WERI-Rb-1 (cell line): ENCODE data around the gene LDB3.

Source experiments
- DNase-seq: peaks from one replicate; pipeline ENCODE4 v3.0.0-alpha.2; 2020
- H3K27ac ChIP-seq: fragments of 250-450 bp; sonication (Bioruptor Pico); 2 replicates; pipeline ENCODE4 v1.5.1; 2020; ENCODE audit warnings: mild to moderate bottlenecking, moderate library complexity
- H3K27me3 ChIP-seq: fragments of 250-450 bp; sonication (Bioruptor Pico); 2 replicates; pipeline ENCODE4 v1.5.1; 2021; ENCODE audit warnings: mild to moderate bottlenecking, low read depth, moderate library complexity; ENCODE audit not compliant: insufficient read depth, severe bottlenecking
- H3K36me3 ChIP-seq: fragments of 250-450 bp; sonication (Bioruptor Pico); 2 replicates; pipeline ENCODE4 v1.5.1; 2020; ENCODE audit warnings: mild to moderate bottlenecking, moderate library complexity
- H3K4me3 ChIP-seq: 2 replicates; pipeline ENCODE4 v1.5.1; 2011; ENCODE audit warnings: low read depth, mild to moderate bottlenecking, control low read depth, low read length
- H3K9me3 ChIP-seq: fragments of 250-450 bp; sonication (Bioruptor Pico); 2 replicates; pipeline ENCODE4 v1.5.1; 2021; ENCODE audit warnings: mild to moderate bottlenecking, moderate library complexity; ENCODE audit not compliant: severe bottlenecking
- TF ChIP-seq, protein P1 (sequence below): IDR thresholded peaks from 2 replicates; pipeline ENCODE4 v1.5.1; 2011; ENCODE audit warnings: low read depth, mild to moderate bottlenecking, control low read depth, inconsistent platforms, low read length

The LDB3 gene

GRCh38 chr10:86659721-86660453 is 8.4 kb upstream of the LDB3 start:
- no peaks in the 10 kb centered on the region for H3K36me3 ChIP-seq
- no peak overlapping the region for H3K27ac ChIP-seq
- TF ChIP-seq, protein P1, sequence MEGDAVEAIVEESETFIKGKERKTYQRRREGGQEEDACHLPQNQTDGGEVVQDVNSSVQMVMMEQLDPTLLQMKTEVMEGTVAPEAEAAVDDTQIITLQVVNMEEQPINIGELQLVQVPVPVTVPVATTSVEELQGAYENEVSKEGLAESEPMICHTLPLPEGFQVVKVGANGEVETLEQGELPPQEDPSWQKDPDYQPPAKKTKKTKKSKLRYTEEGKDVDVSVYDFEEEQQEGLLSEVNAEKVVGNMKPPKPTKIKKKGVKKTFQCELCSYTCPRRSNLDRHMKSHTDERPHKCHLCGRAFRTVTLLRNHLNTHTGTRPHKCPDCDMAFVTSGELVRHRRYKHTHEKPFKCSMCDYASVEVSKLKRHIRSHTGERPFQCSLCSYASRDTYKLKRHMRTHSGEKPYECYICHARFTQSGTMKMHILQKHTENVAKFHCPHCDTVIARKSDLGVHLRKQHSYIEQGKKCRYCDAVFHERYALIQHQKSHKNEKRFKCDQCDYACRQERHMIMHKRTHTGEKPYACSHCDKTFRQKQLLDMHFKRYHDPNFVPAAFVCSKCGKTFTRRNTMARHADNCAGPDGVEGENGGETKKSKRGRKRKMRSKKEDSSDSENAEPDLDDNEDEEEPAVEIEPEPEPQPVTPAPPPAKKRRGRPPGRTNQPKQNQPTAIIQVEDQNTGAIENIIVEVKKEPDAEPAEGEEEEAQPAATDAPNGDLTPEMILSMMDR: no peak
- H3K27me3 ChIP-seq: no peaks in the 10 kb centered on the region
- peak; percentile 3 for DNase-seq
- H3K9me3 ChIP-seq: no peaks in the 10 kb centered on the region
- H3K4me3 ChIP-seq: no peak overlapping the region

DNA sequence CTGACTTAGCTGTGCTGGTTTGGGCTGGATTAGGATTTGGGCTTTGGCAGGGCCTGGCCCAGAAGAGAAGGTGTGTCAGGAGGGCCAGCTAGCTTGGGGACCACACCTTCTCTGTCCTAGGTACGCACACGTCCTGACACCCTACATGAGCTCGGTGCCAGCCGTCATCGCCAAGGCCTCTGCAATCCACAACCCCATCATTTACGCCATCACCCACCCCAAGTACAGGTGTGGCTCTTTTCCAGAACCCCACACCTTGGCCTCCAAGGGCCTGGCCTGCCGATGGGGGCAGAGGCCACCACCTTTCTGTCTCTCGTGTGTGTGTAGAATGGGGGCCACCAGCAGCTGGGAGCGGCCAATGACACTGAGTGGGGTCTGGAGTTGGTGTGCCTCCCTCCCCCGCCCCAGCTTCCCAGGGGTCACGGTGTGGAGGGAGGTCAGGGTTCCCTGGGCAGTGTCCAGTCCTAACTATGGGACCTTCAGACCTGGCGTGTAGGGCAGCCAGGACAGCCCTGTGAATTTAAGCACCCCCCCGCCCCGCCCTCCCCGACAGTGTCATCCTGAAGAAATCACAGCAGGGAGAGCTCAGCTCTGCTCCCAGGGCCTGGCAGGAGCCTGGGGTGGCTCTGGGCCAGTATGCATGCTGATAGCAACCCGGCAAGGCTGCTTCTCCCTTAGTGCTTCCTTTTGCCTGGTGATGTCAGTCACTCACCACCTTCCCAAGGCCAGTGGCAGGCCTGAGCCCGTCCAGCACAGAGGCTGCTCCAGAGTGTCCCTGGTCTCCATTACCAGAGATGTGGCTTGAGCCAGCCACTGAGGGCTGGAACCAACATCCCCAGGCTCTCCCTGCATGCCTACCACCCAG is 6.9 kb upstream of the LDB3 start:
- H3K27ac ChIP-seq: no peak overlapping the region
- no peaks in the 10 kb centered on the region for H3K9me3 ChIP-seq
- H3K4me3 ChIP-seq: no peak overlapping the region
- no peaks in the 10 kb centered on the region for H3K36me3 ChIP-seq
- TF ChIP-seq, protein P1: no peak
- H3K27me3 ChIP-seq: no peaks in the 10 kb centered on the region
- DNase-seq: no peak

DNA sequence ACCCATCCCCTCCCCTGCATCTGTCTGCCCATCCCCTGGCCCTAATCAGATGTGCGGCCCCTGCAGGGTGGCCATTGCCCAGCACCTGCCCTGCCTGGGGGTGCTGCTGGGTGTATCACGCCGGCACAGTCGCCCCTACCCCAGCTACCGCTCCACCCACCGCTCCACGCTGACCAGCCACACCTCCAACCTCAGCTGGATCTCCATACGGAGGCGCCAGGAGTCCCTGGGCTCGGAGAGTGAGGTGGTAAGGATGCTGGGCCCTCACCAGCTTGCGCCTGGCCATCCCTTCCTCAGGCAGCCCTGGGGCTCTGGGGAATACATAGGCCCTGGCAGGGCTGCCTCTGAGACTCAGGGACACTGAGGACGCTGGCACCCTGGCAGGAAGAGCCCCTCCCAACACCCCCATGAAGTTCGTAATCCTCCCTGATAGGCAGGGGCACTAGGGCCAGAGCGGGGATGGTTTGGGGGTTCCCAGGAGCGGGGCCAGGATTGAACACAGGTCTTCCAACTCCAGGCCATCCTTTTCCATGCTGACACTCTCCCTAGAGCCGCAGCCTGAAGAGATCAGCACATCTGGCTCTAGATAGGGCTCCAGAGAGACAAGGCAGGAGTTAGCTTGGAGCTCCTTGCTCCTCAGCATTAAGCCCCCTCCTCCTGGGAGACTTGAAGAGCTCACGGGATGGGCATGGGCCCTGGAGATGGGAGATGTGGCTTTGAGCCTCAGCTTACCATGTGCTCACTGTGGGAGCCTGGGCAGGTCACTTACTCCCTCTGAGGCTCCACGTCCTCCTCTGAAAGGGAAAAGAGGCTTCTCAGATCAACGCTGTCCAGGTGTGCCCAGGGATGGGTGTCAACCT is 5.9 kb upstream of the LDB3 start:
- Histone ChIP-seq H3K27ac (no peak overlapping the region), H3K27me3 (no peaks in the 10 kb centered on the region), H3K36me3 (no peaks in the 10 kb centered on the region), H3K4me3 (no peak overlapping the region), H3K9me3 (no peaks in the 10 kb centered on the region)
- TF ChIP-seq, protein P1: no peak
- no peak for DNase-seq

- H3K9me3 ChIP-seq: no peaks in the 10 kb centered on the region
- DNase-seq: no peak
- no peaks in the 10 kb centered on the region for H3K27me3 ChIP-seq
- TF ChIP-seq, protein P1: no peak
- no peak overlapping the region for H3K27ac ChIP-seq
- H3K36me3 ChIP-seq: no peaks in the 10 kb centered on the region
- no peak overlapping the region for H3K4me3 ChIP-seq
These were observed 5.3 kb upstream of the LDB3 start for GRCh38 chr10:86663046-86663345.

DNA sequence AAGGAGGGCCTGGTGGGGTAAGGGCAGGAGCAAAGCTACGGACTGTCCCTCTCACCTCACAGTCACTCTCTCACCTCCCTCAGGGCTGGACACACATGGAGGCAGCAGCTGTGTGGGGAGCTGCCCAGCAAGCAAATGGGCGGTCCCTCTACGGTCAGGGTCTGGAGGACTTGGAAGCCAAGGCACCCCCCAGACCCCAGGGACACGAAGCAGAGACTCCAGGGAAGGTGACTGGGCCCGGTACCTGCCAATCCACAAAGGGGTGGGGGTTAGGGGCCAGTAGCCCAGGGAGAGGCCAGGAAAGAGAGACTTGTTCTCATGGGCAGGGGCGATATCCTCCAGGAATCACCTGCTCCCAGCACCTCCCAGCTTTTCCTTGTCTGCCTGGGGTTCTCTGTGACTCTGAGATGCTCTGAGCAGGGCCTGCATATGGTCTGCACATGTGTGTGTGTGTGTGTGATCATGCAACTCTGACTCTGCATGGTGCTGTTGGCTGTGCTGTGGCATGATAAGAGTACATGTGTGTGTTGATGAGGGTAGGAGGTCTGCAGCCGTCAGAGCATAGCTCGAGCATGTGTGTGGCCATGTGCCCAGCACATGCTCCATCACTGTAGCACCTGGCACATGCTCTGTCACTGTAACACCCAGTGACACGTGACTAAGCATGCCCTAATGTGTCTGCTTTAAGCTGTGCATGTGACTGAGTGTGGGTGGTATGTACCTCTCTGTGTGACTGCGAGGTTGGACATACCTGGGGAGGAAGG is 4.6 kb upstream of the LDB3 start:
- Histone ChIP-seq H3K9me3 (no peaks in the 10 kb centered on the region), H3K27ac (no peak overlapping the region), H3K36me3 (no peaks in the 10 kb centered on the region), H3K4me3 (no peak overlapping the region), H3K27me3 (no peaks in the 10 kb centered on the region)
- TF ChIP-seq, protein P1: no peak
- no peak for DNase-seq
